HG03196 (cell line): ENCODE results near the gene DBT.
"Not testable (repeated sequence)": the region's sequence is repeated elsewhere in the genome, so short reads cannot be mapped to it uniquely, and the experiment has no call there.

ENCODE experiments used
- ATAC-seq: cut with Tn5 transposase; IDR thresholded peaks from one replicate; pipeline ENCODE4 v1.9.1; 2021; ENCODE audit not compliant: unreplicated experiment

The DBT gene

DNA sequence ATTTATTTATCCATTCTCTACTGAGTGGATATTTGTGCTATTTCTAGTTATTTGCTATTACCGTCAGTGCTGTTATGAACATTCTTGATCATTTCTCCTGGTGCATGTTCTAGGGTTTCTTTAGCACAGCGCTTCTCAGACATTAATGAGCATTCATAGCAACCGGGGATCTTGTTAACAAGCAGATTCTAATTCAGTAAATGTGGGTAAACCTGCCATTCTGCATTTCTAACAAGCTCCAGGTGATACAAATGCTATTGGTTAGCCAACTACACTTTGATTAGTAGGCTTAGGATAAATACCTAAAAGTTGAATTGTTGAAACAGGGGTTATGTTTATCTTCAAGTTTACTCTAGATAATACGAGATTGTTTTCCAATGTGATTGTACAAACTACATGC, 3.3 kb upstream of the DBT start:
- no peak for ATAC-seq

DNA sequence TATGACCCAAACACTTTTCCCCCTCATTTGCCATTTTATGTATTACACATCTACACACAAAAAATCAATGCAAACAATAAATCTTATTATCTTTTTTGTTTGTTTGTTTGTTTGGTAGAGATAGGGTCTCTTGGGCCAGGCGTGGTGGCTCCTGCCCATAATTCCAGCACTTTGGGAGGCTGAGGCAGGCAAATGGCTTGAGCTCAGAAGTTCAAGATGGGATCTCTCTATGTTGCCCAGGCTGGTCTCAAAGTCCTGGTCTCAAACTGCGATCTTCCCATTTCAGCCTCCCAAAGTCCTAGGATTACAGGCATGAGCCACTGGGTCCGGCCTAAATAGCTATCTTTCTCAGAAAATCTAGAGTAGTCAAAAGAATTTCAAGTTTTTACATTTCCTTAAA, 1.2 kb upstream of the DBT start:
- no peak for ATAC-seq

DNA sequence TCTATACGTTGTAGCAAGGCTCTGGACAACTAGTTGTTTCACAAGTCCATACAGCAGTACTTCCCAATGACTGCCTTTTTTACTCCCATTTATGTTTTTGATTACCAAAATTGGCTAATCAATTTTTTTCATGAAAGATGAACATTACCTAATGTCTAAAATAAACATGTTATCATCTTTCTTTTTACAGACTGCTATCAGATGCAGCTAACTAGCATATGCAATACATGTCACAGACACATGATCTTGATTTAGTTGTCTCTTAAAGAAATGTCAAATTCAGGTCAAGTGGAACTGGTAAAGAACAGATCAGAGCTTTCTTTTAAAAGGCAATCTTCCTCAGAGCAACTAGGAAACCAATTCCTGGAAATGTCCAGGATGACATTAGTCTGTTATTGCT, 630 bp upstream of the DBT start:
- no peak for ATAC-seq

DNA sequence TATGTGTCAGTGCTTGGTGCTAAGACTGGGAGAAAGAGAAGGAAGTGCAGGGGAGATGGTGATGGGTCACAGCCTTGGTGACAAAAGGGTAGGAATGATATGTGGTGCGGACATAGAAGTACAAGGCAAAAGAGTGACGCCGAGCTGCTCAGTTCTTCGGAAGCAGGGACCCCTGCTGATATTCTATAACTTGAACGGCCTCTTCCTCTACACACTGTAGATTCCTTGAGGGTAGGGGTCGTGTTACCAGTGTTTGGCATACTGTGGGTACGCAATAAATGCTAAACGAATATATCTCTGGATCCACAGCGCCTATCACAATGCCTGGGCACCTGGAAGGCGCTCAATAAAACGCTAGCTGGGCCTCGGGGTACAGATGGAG, 488 bp downstream of the DBT start:
- ATAC-seq, result no peak

DNA sequence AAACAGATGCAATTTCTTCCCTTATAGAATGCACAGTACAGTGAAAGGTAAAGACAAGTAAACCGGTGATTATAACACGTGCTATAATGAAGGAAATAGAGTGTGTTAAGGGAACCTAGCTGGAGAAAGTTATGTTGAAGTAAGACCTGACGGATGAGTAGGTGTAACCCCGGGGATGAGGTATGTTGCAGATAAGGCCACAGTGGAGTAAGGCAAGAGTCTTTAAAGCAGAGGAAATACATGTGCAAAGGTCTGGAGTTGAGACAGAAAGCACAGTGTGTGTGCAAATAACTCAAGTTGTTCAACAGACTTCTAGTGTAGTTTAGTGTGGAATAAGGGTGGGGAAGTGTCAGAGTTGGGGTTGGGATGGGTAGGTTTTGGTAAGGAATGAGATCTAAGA, 2.9 kb downstream of the DBT start:
- no peak for ATAC-seq

DNA sequence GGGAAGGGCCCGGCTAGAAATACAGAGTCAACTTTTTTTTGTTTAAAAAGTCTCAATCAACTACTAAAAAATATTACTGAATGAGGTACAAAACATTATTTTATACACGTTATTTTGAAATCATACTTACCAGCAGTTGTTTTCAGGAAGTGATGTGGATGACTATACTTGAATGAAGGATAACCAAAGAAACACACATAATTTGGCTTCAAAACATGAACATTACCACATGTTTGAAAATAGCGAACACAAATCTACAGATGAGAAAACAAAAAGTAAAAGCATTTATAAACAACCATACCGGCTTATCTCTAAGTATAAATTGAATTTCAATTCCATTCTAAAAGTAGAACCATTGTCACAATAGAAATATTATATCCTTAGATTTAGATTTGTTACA, 9.0 kb downstream of the DBT start:
- no peak for ATAC-seq

DNA sequence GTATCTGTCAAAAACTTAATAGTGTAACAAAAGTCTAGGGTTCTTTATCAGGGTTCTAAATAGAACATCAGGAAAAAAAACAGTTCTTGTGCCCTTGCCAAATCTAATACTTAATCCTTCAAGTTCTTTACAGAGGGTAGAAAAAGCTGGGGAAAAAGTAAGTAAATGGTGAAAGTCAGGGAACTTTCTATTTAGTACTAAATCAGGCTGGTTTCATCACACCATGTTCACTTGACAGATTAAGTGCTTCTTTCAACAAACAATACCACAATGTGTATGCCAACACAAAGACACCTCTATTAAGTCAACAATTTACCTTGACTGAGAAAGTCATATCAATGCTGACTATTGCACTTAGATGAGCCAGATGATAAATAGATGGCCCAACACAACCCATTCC, 9.7 kb downstream of the DBT start:
- ATAC-seq, result no peak

DNA sequence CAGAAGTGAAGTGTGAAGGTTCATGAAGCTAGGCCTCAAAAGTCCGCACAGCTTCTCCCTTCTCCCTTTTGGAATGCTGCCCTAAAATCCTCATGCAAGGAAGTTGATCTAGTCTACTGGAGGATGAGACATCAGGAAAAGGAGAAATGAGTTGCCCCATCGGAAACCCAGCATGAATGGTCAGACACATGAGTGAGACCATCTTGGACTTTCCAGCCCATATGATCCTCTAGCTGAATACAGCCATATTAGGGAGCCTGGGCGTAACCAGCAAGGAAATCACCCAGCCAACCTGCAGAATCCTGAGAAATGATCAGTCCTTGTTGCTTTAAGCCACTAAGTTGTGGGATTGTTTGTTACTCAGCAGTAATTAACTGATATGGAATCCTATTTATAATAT, 12.5 kb downstream of the DBT start:
- ATAC-seq, result no peak

DNA sequence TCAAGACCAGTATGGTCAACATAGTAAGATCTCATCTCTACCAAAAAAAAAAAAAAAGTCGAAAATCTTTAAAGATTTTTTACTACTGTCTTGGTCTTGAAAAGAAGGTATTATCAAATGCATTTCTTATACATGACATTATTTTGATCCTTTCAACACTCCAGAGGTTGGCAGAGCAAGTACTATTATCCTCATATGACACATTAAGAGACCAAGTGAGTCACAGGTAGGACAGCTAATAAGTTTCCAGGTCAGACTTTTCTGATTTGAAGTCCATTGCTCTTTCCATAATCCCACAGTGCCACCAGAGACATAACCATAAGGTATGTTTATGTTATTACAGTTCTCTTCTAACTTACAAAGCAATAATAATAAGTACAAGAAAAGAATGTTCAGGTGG, 15.2 kb downstream of the DBT start:
- no peak for ATAC-seq

DNA sequence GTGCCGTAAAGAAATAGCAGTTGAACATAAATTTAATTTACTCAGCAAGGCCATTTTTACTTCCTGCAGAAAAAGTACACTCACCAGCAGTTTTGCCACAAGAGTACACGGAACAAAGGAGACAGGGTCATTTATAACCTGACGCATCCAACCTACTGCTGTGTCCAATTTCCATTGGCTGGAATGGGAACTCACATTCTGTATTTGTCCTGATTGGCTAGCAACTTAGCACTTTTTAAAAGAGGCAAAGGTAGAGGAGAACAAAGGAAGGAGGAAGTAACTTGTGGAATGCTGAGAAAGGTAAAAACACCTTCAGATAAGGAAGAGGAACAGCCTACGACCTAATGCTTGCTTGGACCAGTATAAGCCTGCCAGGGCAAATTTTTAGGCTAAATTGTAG, 16.1 kb downstream of the DBT start:
- not testable (repeated sequence) for ATAC-seq

DNA sequence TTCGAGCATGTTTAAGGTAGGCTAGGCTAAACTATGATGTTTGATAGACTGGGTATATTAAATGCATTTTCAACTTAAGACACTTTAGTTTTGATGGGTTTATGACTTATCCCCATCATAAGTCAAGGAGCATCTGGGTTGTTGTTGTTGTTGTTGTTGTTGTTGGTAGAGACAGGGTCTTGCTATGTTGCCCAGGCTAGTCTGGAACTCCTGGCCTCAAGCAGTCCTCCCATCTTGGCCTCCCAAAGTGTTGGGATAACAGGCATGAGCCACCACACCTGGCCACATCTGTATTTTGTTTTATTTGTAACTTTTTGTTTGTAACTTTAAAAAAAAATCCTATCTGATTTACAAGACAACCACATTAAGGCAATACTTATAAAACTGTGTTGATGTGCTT, 17.5 kb downstream of the DBT start:
- no peak for ATAC-seq

DNA sequence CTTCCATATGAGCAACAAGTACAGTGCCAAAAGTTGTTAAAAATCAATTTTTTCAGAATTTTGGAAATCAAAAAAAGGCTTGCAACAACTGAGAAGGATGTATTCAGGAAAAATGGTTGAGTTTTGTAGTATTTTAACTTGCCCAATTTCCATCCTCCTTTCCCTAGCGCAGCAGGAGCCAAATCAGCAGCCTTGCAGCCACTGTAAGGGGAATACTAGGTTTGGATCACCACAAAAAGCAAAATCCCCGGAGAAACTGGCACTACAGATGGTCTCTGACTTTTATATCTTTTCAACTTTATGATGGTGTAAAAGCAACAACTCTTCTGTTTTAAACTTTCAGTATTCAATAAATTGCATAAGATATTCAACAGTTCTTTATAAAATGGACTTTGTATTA, 17.9 kb downstream of the DBT start:
- ATAC-seq, result no peak

DNA sequence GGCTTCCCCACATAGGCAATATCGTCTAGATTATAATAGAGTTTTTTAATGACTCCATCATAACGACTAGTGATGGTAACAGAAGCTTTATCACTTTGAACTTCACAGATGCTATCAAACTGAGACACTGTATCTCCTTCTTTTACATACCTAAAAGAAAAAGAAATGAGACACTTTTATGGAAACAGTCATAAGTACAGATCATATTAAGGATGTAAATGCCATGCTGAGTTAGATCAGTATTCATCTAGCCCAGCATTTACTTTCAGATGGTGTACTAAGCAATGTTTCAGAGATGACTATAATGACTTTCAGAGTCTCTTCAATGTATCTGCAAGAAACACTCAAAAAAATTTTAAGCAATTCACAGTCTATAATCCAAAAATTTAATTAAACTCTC, 18.9 kb downstream of the DBT start:
- no peak for ATAC-seq

DNA sequence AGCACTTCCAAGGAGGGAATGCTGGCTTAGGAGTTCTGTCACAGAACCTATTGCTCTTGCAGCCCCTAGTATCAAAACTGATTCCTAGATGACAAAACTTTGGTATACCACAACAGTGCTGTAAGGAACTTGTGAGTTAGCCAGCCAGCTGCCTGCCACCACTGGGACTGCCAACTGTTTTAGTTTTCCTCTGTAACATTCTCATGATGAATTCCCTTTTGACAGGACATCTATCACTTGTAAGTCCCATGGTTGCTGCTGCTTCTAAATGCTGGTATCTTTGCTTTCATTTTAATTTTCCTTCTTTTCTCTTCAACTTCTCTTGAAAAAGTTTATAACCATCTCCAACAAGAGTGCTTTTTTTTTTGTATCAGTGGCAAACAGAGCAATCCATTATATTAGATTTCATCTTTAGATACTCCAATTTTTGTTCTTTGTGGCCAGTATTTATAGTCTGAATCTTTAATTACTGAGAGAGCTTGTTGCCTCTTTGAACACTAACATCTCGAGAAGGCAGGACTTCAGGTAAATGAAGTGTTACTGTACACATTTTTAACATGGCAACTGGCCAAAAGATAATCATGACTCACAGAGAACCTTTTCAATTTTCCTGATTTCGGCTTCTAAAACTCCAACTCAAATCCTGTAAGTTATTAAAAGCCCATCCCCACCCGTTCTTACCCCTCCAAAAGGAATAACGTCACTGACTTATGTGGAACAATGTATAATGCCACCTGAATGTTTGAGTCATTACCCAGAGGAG, 19.8 kb downstream of the DBT start:
- no peak for ATAC-seq

DNA sequence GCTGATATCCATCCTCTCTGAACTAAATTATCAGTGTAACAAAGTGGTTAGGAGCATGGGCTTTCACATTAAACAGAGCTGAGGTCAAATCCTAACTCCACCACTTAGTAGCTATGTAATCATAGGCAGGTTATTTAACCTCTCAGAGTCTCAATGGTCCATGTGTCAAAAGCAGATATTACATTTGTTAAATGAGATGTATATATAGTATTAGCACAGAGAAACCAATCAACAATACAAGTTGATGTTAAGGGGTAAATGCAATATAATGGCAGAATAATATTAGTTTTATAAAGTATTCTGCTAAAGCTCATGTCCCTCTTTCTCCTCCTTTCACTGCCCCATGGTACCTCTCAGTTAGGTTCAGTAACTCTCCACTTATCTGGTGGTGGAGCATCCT, 27.2 kb downstream of the DBT start:
- ATAC-seq, result no peak

DNA sequence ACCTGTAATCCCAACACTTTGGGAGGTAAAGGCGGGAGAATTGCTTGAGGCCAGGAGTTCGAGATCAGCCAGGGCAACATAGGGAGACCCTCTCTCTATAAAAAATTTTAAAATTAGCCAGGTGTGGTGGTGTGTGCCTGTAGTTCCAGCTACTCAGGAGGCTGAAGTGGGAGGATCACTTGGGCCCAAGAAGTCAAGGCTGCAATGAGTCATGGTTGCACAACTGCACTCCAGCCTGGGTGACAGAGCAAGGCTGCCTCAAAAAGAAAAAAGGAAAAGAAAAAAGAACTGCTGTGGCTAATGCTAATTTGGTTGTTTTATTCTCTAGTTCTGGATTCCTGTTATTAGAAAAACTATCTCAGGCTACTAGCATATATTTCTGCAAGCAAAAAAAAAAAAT, 29.8 kb downstream of the DBT start:
- ATAC-seq, result no peak

DNA sequence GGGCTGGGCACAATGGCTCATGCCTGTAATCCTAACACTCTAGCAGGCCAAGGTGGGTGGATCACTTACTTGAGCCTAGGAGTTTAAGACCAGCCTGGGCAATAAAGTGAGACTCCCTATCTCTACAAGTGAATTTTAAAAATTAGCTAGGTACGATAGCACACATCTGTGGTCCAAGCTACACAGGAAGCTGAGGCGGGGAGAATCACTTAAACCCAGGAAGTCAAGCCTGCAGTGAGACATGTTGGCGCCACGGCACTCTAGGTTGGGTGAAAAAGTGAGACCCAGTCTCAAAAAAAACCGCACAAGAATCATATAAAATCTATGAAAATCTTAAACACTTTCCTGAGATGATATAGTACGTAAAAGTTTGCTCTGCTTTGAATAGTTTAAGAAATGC, 30.2 kb downstream of the DBT start:
- ATAC-seq, result no peak

DNA sequence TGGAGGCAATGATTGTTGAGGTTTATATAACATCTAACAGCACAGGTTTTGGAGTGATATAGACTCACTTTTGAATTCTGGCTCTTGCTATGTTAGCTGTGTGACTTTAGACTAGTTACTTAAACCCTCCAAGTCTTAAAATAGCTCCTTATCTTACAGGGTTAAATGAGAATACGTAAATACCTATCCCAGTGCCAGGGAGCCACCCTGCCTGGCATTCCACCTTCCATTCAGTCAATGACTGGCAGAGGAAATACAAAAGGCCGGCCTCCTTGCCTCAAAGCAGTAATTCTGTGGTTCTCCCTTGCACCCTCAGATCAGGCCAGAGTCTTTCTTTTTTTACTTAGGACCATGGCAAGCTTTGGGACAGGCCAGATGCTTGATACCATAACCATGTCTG, 31.8 kb downstream of the DBT start:
- ATAC-seq, result no peak

DNA sequence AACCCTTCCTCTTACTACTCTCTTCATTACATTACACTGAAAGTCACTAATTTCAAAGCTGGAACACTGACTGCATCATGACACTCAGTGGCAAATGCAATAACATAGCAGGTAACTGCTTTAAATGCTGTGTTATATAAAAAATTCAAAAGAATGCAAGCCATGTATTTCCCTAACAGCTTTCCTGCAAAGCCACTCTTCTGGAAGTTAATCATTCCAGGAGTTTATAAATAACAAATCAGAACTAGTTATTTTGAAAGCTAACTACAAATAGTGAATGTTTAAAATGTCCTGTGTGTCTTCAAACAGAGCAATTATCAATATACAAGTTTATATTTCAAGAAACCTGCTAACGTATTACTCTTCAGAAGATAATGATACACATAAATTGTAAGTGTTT, 34.5 kb downstream of the DBT start:
- no peak for ATAC-seq

DNA sequence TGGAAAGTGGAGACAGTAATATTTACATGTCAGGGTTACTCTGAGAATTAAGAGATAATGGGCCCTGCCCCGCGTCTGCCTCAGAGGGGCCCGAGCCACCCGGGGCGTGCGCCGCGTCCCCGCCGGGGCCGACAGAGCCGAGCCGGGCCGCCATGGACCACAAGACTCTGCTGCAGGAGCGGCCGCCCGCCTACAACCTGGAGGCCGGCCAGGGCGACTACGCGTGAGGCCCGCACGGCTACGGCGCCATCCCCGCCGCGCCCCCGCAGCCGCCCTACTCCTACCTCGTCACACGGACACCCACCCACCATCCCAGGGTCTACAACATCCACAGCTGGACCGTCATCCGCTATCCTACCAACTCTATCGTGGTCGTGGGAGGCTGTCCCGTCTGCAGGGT, 36.5 kb downstream of the DBT start:
- no peak for ATAC-seq

DNA sequence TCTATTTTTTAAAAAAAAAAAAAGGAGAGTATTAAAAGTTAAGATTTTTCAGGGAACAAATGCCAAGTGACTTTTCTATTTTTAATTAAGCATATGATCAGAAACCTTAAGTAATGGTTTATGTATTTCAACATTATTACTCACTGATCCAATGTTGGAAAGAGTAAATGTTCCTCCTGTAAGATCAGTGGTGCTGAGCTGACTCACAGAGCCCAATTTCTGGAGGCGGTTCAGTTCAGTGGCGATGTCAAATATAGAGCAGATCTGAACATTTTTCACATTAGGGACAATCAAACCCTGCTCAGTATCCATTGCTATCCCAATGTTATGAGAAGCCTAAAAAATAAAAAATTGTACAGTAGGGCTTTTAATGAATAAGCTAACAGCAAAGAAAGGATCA, 43.3 kb downstream of the DBT start:
- no peak for ATAC-seq

DNA sequence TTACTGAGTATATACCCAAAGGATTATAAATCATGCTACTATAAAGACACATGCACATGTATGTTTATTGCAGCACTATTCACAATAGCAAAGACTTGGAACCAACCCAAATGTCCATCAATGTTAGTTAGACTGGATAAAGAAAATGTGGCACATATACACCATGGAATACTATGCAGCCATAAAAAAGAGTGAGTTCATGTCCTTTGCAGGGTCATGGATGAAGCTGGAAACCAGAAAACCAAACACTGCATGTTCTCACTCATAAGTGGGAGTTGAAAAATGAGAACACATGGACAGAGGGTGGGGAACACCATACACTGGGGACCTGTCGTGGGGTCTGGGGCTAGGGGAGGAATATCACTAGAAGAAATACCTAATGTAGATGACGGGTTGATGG, 44.0 kb downstream of the DBT start:
- not testable (repeated sequence) for ATAC-seq

DNA sequence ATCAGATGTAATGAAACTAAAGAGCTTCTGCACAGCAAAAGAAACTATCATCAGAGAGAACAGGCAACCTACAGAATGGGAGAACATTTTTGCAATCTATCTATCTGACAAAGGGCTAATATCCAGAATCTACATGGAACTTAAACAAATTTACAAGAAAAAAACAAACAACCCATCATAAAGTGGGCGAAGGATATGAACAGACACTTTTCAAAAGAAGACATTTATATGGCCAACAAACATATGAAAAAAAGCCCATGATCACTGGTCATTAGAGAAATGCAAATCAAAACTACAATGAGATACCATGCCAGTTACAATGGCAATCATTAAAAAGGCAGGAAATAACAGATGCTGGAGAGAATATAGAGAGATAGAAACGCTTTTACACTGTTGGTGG, 44.5 kb downstream of the DBT start:
- ATAC-seq, result not testable (repeated sequence)

DNA sequence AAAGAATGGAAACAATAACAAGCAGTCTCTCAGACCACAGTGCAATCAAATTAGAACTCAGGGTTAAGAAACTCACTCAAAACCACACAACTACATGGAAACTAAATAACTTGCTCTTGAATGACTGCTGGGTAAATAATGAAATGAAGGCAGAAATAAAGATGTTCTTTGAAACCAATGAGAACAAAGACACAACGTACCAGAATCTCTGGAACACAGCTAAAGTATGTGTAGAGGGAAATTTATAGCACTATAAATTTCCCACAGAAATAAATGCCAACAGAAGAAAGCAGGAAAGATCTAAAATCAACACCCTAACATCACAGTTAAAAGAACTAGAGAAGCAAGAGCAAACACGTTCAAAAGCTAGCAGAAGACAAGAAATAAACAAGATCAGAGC, 46.9 kb downstream of the DBT start:
- not testable (repeated sequence) for ATAC-seq
